Fibroblast of gingiva (primary cell): ENCODE measurements around the gene EIF1.
"Not testable (repeated sequence)": the region's sequence is repeated elsewhere in the genome, so short reads cannot be mapped to it uniquely, and the experiment has no call there.

Source experiments
- DNase-seq: peaks from one replicate; pipeline ENCODE4 v3.0.0-alpha.2; 2011; ENCODE audit warnings: low read depth

Gene EIF1

GRCh38 chr17:41678907-41679739, 9.6 kb upstream of the EIF1 start:
- DNase-seq, result no peak

- DNase-seq, result no peak
Measured at GRCh38 chr17:41679740-41680425, 8.8 kb upstream of the EIF1 start.

- no peak for DNase-seq
Measured at GRCh38 chr17:41680426-41681040, 8.2 kb upstream of the EIF1 start.

GRCh38 chr17:41681776-41682175, 6.9 kb upstream of the EIF1 start:
- no peak for DNase-seq

- DNase-seq, result no peak
Measured at GRCh38 chr17:41682631-41683030, 6.1 kb upstream of the EIF1 start.

- no peak for DNase-seq
Measured at GRCh38 chr17:41683441-41684007, 5.2 kb upstream of the EIF1 start.

- DNase-seq, result no peak
Measured at GRCh38 chr17:41684035-41684434, 4.7 kb upstream of the EIF1 start.

- not testable (repeated sequence) for DNase-seq
Measured at GRCh38 chr17:41685753-41686152, 2.9 kb upstream of the EIF1 start.

- no peak for DNase-seq
Measured at GRCh38 chr17:41686281-41686680, 2.4 kb upstream of the EIF1 start.

- DNase-seq, result no peak
Measured at GRCh38 chr17:41687828-41688640, 651 bp upstream of the EIF1 start.

GRCh38 chr17:41689497-41690299, 1.0 kb downstream of the EIF1 start:
- peak; percentile 71 for DNase-seq

- no peak for DNase-seq
Measured at GRCh38 chr17:41690497-41690896, 1.8 kb downstream of the EIF1 start.

- DNase-seq, result no peak
Measured at GRCh38 chr17:41691031-41691777, 2.5 kb downstream of the EIF1 start.

- no peak for DNase-seq
Measured at GRCh38 chr17:41692722-41693521, 4.2 kb downstream of the EIF1 start.

- no peak for DNase-seq
Measured at GRCh38 chr17:41695134-41695661, 6.5 kb downstream of the EIF1 start.

- peak; percentile 74 for DNase-seq
Measured at GRCh38 chr17:41695954-41696757, 7.5 kb downstream of the EIF1 start.

- DNase-seq, result peak; percentile 80
Measured at GRCh38 chr17:41697122-41697962, 8.7 kb downstream of the EIF1 start.
